GM12865 (cell line): ENCODE measurements around the gene ATRAID.

Experiments
- DNase-seq: peaks from one replicate; pipeline ENCODE4 v3.0.0; 2010; ENCODE audit warnings: low read depth
- H3K4me3 ChIP-seq: 2 replicates; pipeline ENCODE4 v1.5.1; 2011; ENCODE audit warnings: mild to moderate bottlenecking, low read depth, low read length, control low read depth
- TF ChIP-seq, protein P1 (sequence below): IDR thresholded peaks from 2 replicates; pipeline ENCODE4 v1.5.1; 2011; ENCODE audit warnings: low read length, control low read depth, low read depth, inconsistent platforms; ENCODE audit not compliant: insufficient read depth; ENCODE audit errors: missing control alignments

Gene ATRAID

DNA sequence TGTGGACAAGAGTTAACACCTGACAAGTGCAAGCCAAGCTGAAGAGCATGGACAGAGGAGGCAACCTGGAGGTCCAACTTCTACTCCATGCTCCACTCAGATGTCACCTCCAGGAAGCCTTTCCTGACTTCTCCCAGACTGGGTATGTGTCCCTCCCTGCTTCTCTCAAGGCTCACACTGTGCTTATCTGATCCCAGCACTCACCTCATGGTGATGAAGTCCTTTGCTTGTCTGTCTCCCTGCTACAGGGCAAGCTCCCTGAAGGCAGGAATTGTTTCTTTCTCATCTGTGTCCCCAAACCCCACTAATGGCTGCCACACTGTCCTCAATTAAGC, 53.7 kb downstream of the ATRAID start:
- no peak overlapping the region for H3K4me3 ChIP-seq
- DNase-seq: no peak
- TF ChIP-seq, protein P1, sequence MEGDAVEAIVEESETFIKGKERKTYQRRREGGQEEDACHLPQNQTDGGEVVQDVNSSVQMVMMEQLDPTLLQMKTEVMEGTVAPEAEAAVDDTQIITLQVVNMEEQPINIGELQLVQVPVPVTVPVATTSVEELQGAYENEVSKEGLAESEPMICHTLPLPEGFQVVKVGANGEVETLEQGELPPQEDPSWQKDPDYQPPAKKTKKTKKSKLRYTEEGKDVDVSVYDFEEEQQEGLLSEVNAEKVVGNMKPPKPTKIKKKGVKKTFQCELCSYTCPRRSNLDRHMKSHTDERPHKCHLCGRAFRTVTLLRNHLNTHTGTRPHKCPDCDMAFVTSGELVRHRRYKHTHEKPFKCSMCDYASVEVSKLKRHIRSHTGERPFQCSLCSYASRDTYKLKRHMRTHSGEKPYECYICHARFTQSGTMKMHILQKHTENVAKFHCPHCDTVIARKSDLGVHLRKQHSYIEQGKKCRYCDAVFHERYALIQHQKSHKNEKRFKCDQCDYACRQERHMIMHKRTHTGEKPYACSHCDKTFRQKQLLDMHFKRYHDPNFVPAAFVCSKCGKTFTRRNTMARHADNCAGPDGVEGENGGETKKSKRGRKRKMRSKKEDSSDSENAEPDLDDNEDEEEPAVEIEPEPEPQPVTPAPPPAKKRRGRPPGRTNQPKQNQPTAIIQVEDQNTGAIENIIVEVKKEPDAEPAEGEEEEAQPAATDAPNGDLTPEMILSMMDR: no peak
